Measurements from ENCODE around the gene DZIP3.

- TF ChIP-seq ZNF8 (CRISPR knock-in tag; IDR thresholded peaks at IDR 0.05) (no peak), TSHZ2 (CRISPR knock-in tag; IDR thresholded peaks at IDR 0.05) (no peak), PATZ1 (CRISPR knock-in tag; IDR thresholded peaks at IDR 0.05; ENCODE audit: borderline replicate concordance) (no peak), ZFP3 (CRISPR knock-in tag; IDR thresholded peaks at IDR 0.05) (no peak), GLIS3 (CRISPR knock-in tag; IDR thresholded peaks at IDR 0.05) (no peak), CSDC2 (CRISPR knock-in tag; IDR thresholded peaks at IDR 0.05) (no peak), TOX (CRISPR knock-in tag; IDR thresholded peaks at IDR 0.05; ENCODE audit: borderline replicate concordance) (no peak)
These were observed 5.8 kb downstream of the DZIP3 start for GRCh38 chr3:108595321-108595720.
